K562 (cell line): Measurements from ENCODE around the gene UBE2N. TPM values are rescaled to one million over a fixed set of nuclear protein-coding genes. Genes with fewer than 3 reads are reported as not detected.
A peak's percentile ranks its signal among the peaks of the same experiment; 100 is the strongest.

ENCODE experiments used
- CREB3L1 ChIP-seq: fragments of 450-650 bp; IDR thresholded peaks from 2 replicates; pipeline ENCODE4 v1.6.1; 2014; ENCODE audit warnings: low read depth, mild to moderate bottlenecking, moderate library complexity, borderline replicate concordance
- FOXA3 ChIP-seq, 2 experiments: fragments of 450-650 bp in 1 of 2; sonication (generic) in 1 of 2; formaldehyde crosslinking; IDR thresholded peaks in 1 of 2; conservative IDR thresholded peaks in 1 of 2; 2 replicates each; pipeline versions ENCODE4 v1.4.0 to v1.8.0; 2020 to 2022; ENCODE audit warnings: mild to moderate bottlenecking in 2 of 2, missing genetic modification reagents in 1 of 2
- GTF2F1 ChIP-seq: IDR thresholded peaks from 2 replicates; pipeline ENCODE4 v1.6.1; 2011; ENCODE audit warnings: low read depth, low read length, improper control_type of control experiment
- HNRNPL ChIP-seq: fragments of 200-400 bp; formaldehyde crosslinking; IDR thresholded peaks from 2 replicates; pipeline ENCODE4 v1.6.1; 2017; ENCODE audit warnings: low read depth, mild to moderate bottlenecking, low read length
- KAT8 ChIP-seq: fragments of 450-650 bp; IDR thresholded peaks from 2 replicates; pipeline ENCODE4 v1.6.1; 2016; ENCODE audit warnings: low read depth, mild to moderate bottlenecking
- MTA3 ChIP-seq: fragments of 450-650 bp; formaldehyde crosslinking; IDR thresholded peaks from 2 replicates; pipeline ENCODE4 v1.6.1; 2017; ENCODE audit warnings: mild to moderate bottlenecking, borderline replicate concordance
- MYBL2 ChIP-seq, 2 experiments: fragments of 450-650 bp in 1 of 2; sonication (generic) in 1 of 2; formaldehyde crosslinking in 1 of 2; IDR thresholded peaks; 2 replicates each; pipeline versions ENCODE4 v1.6.1 to v1.8.1; 2017 to 2022; ENCODE audit warnings: borderline replicate concordance in 1 of 2, inconsistent platforms in 1 of 2, low read depth in 1 of 2, mild to moderate bottlenecking in 1 of 2, missing genetic modification reagents in 1 of 2, moderate library complexity in 1 of 2
- NBN ChIP-seq: fragments of 450-650 bp; IDR thresholded peaks from 2 replicates; pipeline ENCODE4 v1.6.1; 2016; ENCODE audit warnings: low read depth, mild to moderate bottlenecking
- PHB ChIP-seq: fragments of 250-450 bp; sonication (Bioruptor Pico); IDR thresholded peaks from 2 replicates; pipeline ENCODE4 v1.5.0; 2021
- RBM25 ChIP-seq: fragments of 200-400 bp; formaldehyde crosslinking; IDR thresholded peaks from 2 replicates; pipeline ENCODE4 v1.6.1; 2018; ENCODE audit warnings: low read length, low read depth, moderate library complexity; ENCODE audit not compliant: severe bottlenecking
- SIN3A ChIP-seq, 2 experiments: fragments of 150-350 bp in 1 of 2; IDR thresholded peaks; 2 replicates each; pipeline ENCODE4 v1.6.1; 2011 to 2016; ENCODE audit warnings: borderline replicate concordance in 2 of 2, low read depth in 2 of 2, low read length in 2 of 2, mild to moderate bottlenecking in 2 of 2, moderate library complexity in 2 of 2; ENCODE audit not compliant: control insufficient read depth in 1 of 2
- ZFP36 ChIP-seq: fragments of 150-350 bp; IDR thresholded peaks from 2 replicates; pipeline ENCODE4 v1.6.1; 2018; ENCODE audit warnings: low read length, low read depth; ENCODE audit not compliant: partially characterized antibody
- ZFP91 ChIP-seq: sonication (generic); formaldehyde crosslinking; IDR thresholded peaks from 2 replicates; pipeline ENCODE4 v1.8.0; 2022; ENCODE audit warnings: mild to moderate bottlenecking, missing genetic modification reagents
- ZNF444 ChIP-seq: fragments of 250-450 bp; sonication (Bioruptor Pico); IDR thresholded peaks from 2 replicates; pipeline ENCODE4 v1.4.0; 2020; ENCODE audit warnings: mild to moderate bottlenecking, moderate library complexity
- ZNF551 ChIP-seq: fragments of 250-450 bp; sonication (Bioruptor Pico); IDR thresholded peaks from 2 replicates; pipeline ENCODE4 v1.5.0; 2021; ENCODE audit warnings: mild to moderate bottlenecking, moderate library complexity
- ZNF785 ChIP-seq: fragments of 250-450 bp; sonication (Bioruptor Pico); IDR thresholded peaks from 2 replicates; pipeline ENCODE4 v1.4.0; 2020; ENCODE audit warnings: mild to moderate bottlenecking
- polyA plus RNA-seq, 8 experiments: library from polyadenylated mRNA; depleted of rRNA in 4 of 8; stranded (reverse) in 5 of 8; unstranded in 3 of 8; fragments of >200 nt; fragmentation: Nextera tagmentation in 2 of 8; fragmentation: Illumina TruSeq in 1 of 8; extraction: Ambion mirVana in 2 of 8; extraction: Trizol in 1 of 8; gene quantifications; 2 replicates each; pipeline versions ENCODE4 v1.2.1 to v1.2.3, GENCODE V29; 2011 to 2014; ENCODE audit warnings: inconsistent platforms in 1 of 8, missing spikeins in 1 of 8
- total RNA-seq, 7 experiments: library from RNA; depleted of rRNA in 6 of 7; stranded (reverse); fragments of >200 nt in 6 of 7; fragmentation: Illumina TruSeq in 2 of 7; extraction: Trizol in 2 of 7; gene quantifications; 2 replicates each; pipeline versions ENCODE4 v1.2.1 to v1.2.3, GENCODE V29; 2011 to 2021; ENCODE audit warnings: low replicate concordance in 1 of 7
- TF ChIP-seq, protein P1 (sequence below), 2 experiments: fragments of 450-650 bp in 1 of 2; sonication (generic) in 1 of 2; formaldehyde crosslinking; conservative IDR thresholded peaks; 2 replicates each; pipeline versions ENCODE4 v1.4.0 to v1.8.1; 2020 to 2022; ENCODE audit warnings: mild to moderate bottlenecking in 1 of 2, missing genetic modification reagents in 1 of 2
- TF ChIP-seq, protein P2 (sequence below): sonication (generic); formaldehyde crosslinking; IDR thresholded peaks from 2 replicates; pipeline ENCODE4 v1.8.0; 2022; ENCODE audit warnings: missing genetic modification reagents, mild to moderate bottlenecking, borderline replicate concordance

Gene UBE2N
- total and polyA plus RNA-seq, 9 of the 15 experiments (the other 6 are each of a cell fraction or from before 2014, with no cell fraction given): 189 to 826 (median 260) TPM

GRCh38 chr12:93441617-93442410 lies at the start of gene UBE2N (continued):
- TF ChIP-seq RBM25 (no peak), MYBL2 (IDR thresholded peaks at IDR 0.05; ENCODE audit: low read depth) (no peak), MYBL2 (CRISPR knock-in tag; IDR thresholded peaks at IDR 0.05; ENCODE audit: borderline replicate concordance) (no peak), CREB3L1 (peak; percentile 59; the same call in 1 of the 2 replicates), KAT8 (no peak), MTA3 (peak; percentile 89), ZNF785 (CRISPR knock-in tag) (no peak), ZFP36 (peak; percentile 2), ZNF444 (CRISPR knock-in tag) (no peak), NBN (0 out of 2 replicates have a peak, but pooled peaks have one; percentile 46), SIN3A (IDR thresholded peaks at IDR 0.05; ENCODE audit: borderline replicate concordance in 2 of 2, control insufficient read depth in 1 of 2, low read depth in 2 of 2, low read length in 2 of 2) (peak; percentile 45 to 77; a peak in 2 of 4 replicates), ZFP91 (CRISPR knock-in tag) (0 out of 2 replicates have a peak, but pooled peaks have one; percentile 48), HNRNPL (no peak), ZNF551 (CRISPR knock-in tag) (no peak), PHB (CRISPR knock-in tag) (no peak), FOXA3 (CRISPR knock-in tag; conservative IDR thresholded peaks at IDR 0.05 in 1 of 2, IDR thresholded peaks at IDR 0.05 in 1 of 2) (no peak), GTF2F1 (peak; percentile 6; the same call in 1 of the 2 replicates)
- TF ChIP-seq, protein P1, sequence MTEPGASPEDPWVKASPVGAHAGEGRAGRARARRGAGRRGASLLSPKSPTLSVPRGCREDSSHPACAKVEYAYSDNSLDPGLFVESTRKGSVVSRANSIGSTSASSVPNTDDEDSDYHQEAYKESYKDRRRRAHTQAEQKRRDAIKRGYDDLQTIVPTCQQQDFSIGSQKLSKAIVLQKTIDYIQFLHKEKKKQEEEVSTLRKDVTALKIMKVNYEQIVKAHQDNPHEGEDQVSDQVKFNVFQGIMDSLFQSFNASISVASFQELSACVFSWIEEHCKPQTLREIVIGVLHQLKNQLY (CRISPR knock-in tag; conservative IDR thresholded peaks at IDR 0.05): no peak
- TF ChIP-seq, protein P2, sequence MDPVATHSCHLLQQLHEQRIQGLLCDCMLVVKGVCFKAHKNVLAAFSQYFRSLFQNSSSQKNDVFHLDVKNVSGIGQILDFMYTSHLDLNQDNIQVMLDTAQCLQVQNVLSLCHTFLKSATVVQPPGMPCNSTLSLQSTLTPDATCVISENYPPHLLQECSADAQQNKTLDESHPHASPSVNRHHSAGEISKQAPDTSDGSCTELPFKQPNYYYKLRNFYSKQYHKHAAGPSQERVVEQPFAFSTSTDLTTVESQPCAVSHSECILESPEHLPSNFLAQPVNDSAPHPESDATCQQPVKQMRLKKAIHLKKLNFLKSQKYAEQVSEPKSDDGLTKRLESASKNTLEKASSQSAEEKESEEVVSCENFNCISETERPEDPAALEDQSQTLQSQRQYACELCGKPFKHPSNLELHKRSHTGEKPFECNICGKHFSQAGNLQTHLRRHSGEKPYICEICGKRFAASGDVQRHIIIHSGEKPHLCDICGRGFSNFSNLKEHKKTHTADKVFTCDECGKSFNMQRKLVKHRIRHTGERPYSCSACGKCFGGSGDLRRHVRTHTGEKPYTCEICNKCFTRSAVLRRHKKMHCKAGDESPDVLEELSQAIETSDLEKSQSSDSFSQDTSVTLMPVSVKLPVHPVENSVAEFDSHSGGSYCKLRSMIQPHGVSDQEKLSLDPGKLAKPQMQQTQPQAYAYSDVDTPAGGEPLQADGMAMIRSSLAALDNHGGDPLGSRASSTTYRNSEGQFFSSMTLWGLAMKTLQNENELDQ (CRISPR knock-in tag): no peak; the same call in 1 of the 2 replicates
